Measurements from ENCODE around the gene GPR35.

GPR35 gene

GRCh38 chr2:240603846-240604245, 21.4 kb upstream of the GPR35 start:
- Histone ChIP-seq H3K4me1 (ENCODE audit: low read length) (no peaks in the 10 kb centered on the region), H3K79me2 (ENCODE audit: low read length) (no peaks in the 10 kb centered on the region), H3K9ac (ENCODE audit: low read length) (no peak overlapping the region), H3K4me3 (ENCODE audit: low read length) (no peak overlapping the region), H3K36me3 (replicated peaks; ENCODE audit: low read depth, low read length) (no peaks in the 10 kb centered on the region), H3K27me3 (ENCODE audit: low read depth, low read length) (no peaks in the 10 kb centered on the region), H4K20me1 (ENCODE audit: insufficient read depth, low read length) (no peaks in the 10 kb centered on the region), H3K27ac (ENCODE audit: low read length) (no peak overlapping the region), H3K9me3 (ENCODE audit: insufficient read depth, low read length) (no peaks in the 10 kb centered on the region), H2AFZ (ENCODE audit: low read depth, low read length) (no peak overlapping the region), H3K4me2 (ENCODE audit: low read length) (no peak overlapping the region)
- TF ChIP-seq EZH2phosphoT487 (IDR thresholded peaks at IDR 0.05; ENCODE audit: low read depth) (no peak), CTCF (IDR thresholded peaks at IDR 0.05; ENCODE audit: low read depth, low read length) (no peak)

- Histone ChIP-seq H3K9ac (ENCODE audit: low read length) (no peak overlapping the region), H3K4me2 (ENCODE audit: low read length) (no peak overlapping the region), H3K4me3 (ENCODE audit: low read length) (no peak overlapping the region), H3K27me3 (ENCODE audit: low read depth, low read length) (no peaks in the 10 kb centered on the region), H3K27ac (ENCODE audit: low read length) (no peak overlapping the region), H3K4me1 (ENCODE audit: low read length) (no peaks in the 10 kb centered on the region), H2AFZ (ENCODE audit: low read depth, low read length) (no peak overlapping the region), H3K36me3 (replicated peaks; ENCODE audit: low read depth, low read length) (no peaks in the 10 kb centered on the region), H3K79me2 (ENCODE audit: low read length) (no peaks in the 10 kb centered on the region), H3K9me3 (ENCODE audit: insufficient read depth, low read length) (no peaks in the 10 kb centered on the region), H4K20me1 (ENCODE audit: insufficient read depth, low read length) (no peaks in the 10 kb centered on the region)
- TF ChIP-seq EZH2phosphoT487 (IDR thresholded peaks at IDR 0.05; ENCODE audit: low read depth) (no peak), CTCF (IDR thresholded peaks at IDR 0.05; ENCODE audit: low read depth, low read length) (peak; percentile 10; the same call in 1 of the 2 replicates)
Measured at GRCh38 chr2:240604291-240604938, 20.9 kb upstream of the GPR35 start.

GRCh38 chr2:240604939-240605716, 20.2 kb upstream of the GPR35 start:
- no peaks in the 10 kb centered on the region for H3K4me1 ChIP-seq (ENCODE audit: low read length)
- no peaks in the 10 kb centered on the region for H3K79me2 ChIP-seq (ENCODE audit: low read length)
- no peaks in the 10 kb centered on the region for H3K9me3 ChIP-seq (ENCODE audit: insufficient read depth, low read length)
- no peak overlapping the region for H3K27ac ChIP-seq (ENCODE audit: low read length)
- no peaks in the 10 kb centered on the region for H3K27me3 ChIP-seq (ENCODE audit: low read depth, low read length)
- no peak overlapping the region for H2AFZ ChIP-seq (ENCODE audit: low read depth, low read length)
- TF ChIP-seq CTCF (IDR thresholded peaks at IDR 0.05; ENCODE audit: low read depth, low read length) (no peak), EZH2phosphoT487 (IDR thresholded peaks at IDR 0.05; ENCODE audit: low read depth) (no peak)
- H4K20me1 ChIP-seq (ENCODE audit: insufficient read depth, low read length) = no peaks in the 10 kb centered on the region
- no peaks in the 10 kb centered on the region for H3K36me3 ChIP-seq (replicated peaks; ENCODE audit: low read depth, low read length)
- H3K4me2 ChIP-seq (ENCODE audit: low read length) = no peak overlapping the region
- H3K9ac ChIP-seq (ENCODE audit: low read length) = no peak overlapping the region
- no peak overlapping the region for H3K4me3 ChIP-seq (ENCODE audit: low read length)

- Histone ChIP-seq H3K4me2 (ENCODE audit: low read length) (no peak overlapping the region), H3K27ac (ENCODE audit: low read length) (no peak overlapping the region), H3K27me3 (ENCODE audit: low read depth, low read length) (no peaks in the 10 kb centered on the region), H3K4me3 (ENCODE audit: low read length) (no peak overlapping the region), H4K20me1 (ENCODE audit: insufficient read depth, low read length) (no peaks in the 10 kb centered on the region), H3K9me3 (ENCODE audit: insufficient read depth, low read length) (no peaks in the 10 kb centered on the region), H3K36me3 (replicated peaks; ENCODE audit: low read depth, low read length) (no peaks in the 10 kb centered on the region), H2AFZ (ENCODE audit: low read depth, low read length) (no peak overlapping the region), H3K79me2 (ENCODE audit: low read length) (no peaks in the 10 kb centered on the region), H3K9ac (ENCODE audit: low read length) (no peak overlapping the region), H3K4me1 (ENCODE audit: low read length) (no peaks in the 10 kb centered on the region)
- TF ChIP-seq EZH2phosphoT487 (IDR thresholded peaks at IDR 0.05; ENCODE audit: low read depth) = no peak
- no peak for TF ChIP-seq CTCF (IDR thresholded peaks at IDR 0.05; ENCODE audit: low read depth, low read length)
Measured at GRCh38 chr2:240605867-240606743, 19.2 kb upstream of the GPR35 start.

Measured in OCI-LY3 (cell line).